Adrenal gland (tissue), 12 donors: ENCODE data around the gene TRIM72. TPM values are rescaled to one million over a fixed set of nuclear protein-coding genes. Genes with fewer than 3 reads are reported as not detected.
A peak's percentile ranks its signal among the peaks of the same experiment; 100 is the strongest.

ENCODE experiments used
- DNase-seq, 7 donors: peaks; one replicate each; pipeline ENCODE4 v3.0.0-alpha.2; 2019 to 2020
- H3K27ac ChIP-seq, 5 donors: fragments of 200-600 bp; sonication (generic) in 4 of 5; 1 replicate in 3 of 5; 2 replicates in 2 of 5; pipeline versions ENCODE4 v1.5.1 to v1.8.0; 2016 to 2020; ENCODE audit warnings: mild to moderate bottlenecking in 1 of 5
- H3K27me3 ChIP-seq: fragments of 200-600 bp; 2 replicates; pipeline ENCODE4 v1.8.0; 2021
- H3K36me3 ChIP-seq, 2 donors: fragments of 200-600 bp; replicated peaks in 1 of 2; 1 replicate in 1 of 2; 2 replicates in 1 of 2; pipeline versions ENCODE4 v1.5.1 to v1.8.0; 2018 to 2022
- H3K4me1 ChIP-seq, 2 donors: fragments of 200-600 bp; replicated peaks in 1 of 2; 1 replicate in 1 of 2; 2 replicates in 1 of 2; pipeline versions ENCODE4 v1.5.1 to v1.8.0; 2018 to 2021
- H3K4me3 ChIP-seq, 4 donors: fragments of 200-600 bp; sonication (generic) in 3 of 4; one replicate each; pipeline ENCODE4 v1.5.1; 2016 to 2018
- H3K9me3 ChIP-seq, 3 donors: fragments of 200-600 bp; sonication (generic) in 1 of 3; replicated peaks in 1 of 3; 1 replicate in 2 of 3; 2 replicates in 1 of 3; pipeline versions ENCODE4 v1.5.1 to v1.8.0; 2016 to 2021
- CTCF ChIP-seq, 6 experiments: fragments of 450-650 bp in 4 of 6; fragments of 200-600 bp in 2 of 6; sonication (generic) in 1 of 6; IDR thresholded peaks; 1 replicate in 5 of 6; 2 replicates in 1 of 6; pipeline versions ENCODE4 v1.5.1 to v1.8.0; 2016 to 2021; ENCODE audit warnings: antibody characterized with exemption in 6 of 6, mild to moderate bottlenecking in 2 of 6, moderate library complexity in 1 of 6
- POLR2A ChIP-seq, 2 donors: fragments of 450-650 bp; IDR thresholded peaks; one replicate each; pipeline ENCODE4 v1.6.1; 2017; ENCODE audit warnings: antibody characterized with exemption in 2 of 2, mild to moderate bottlenecking in 2 of 2, moderate library complexity in 1 of 2
- WGBS, 4 donors: extraction: QIAGEN DNeasy Blood & Tissue Kit in 2 of 4; methylation state at CpG; one replicate each; pipeline versions ENCODE4 v1.1.5 to v1.1.7; 2013 to 2017; 5-methylcytosine and 5-hydroxymethylcytosine counted together
- intact Hi-C, 2 donors: fragments of 100-400 bp; cut with DNase I; formaldehyde crosslinking; loops; one replicate each; pipeline versions ENCODE4 v1.14.1 to v1.15.0; 2022 to 2023
- polyA plus RNA-seq, 3 donors: library from polyadenylated mRNA; stranded (reverse); fragments of 200-250 nt in 2 of 3; fragments of 350-450 nt in 1 of 3; fragmentation: Illumina TruSeq in 1 of 3; extraction: RNeasy Lipid Tissue Mini Kit (QIAGEN cat#74804) in 1 of 3; gene quantifications; one replicate each; pipeline ENCODE4 v1.2.3, GENCODE V29; 2013 to 2014
- total RNA-seq, 9 donors: library from RNA; depleted of rRNA in 4 of 9; stranded (reverse); fragments of >200 nt in 4 of 9; fragments of 120-200 nt in 1 of 9; fragmentation: NEBNext Ultra II Directional in 1 of 9; extraction: Animal tissue kit (Norgen Biotek cat#: 25700) in 1 of 9; gene quantifications; one replicate each; pipeline versions ENCODE4 v1.1.0 to v1.2.4, GENCODE V29; 2013 to 2023
- donor health status: healthy with polysubstance abuse.
- donor health status: Bipolar disorder and iron deficiency.
- donor health status: DM: yes; HTN: yes; CAD: no.
- donor health status: DM: no; HTN: no; CAD: no.
- donor health status: DM: no; HTN: no; CAD: no.
- donor health status: DM: yes; HTN: yes; CAD: no.

The TRIM72 gene
- total and polyA plus RNA-seq, 12 donors: 0.03 to 0.24 (median 0.06) TPM; not detected in 7

- WGBS, 4 donors: 88 to 93% (median 91%) methylated on average over 4 to 7 of the region's 7 CpGs
- DNase-seq: no peak
- peaks cover 10% of the 10 kb centered on the region for H3K27me3 ChIP-seq
- H3K36me3 ChIP-seq: no peaks in the 10 kb centered on the region
- peaks cover 7 to 12% of the 10 kb centered on the region in 2 donors for H3K4me1 ChIP-seq
- TF ChIP-seq CTCF (IDR thresholded peaks at IDR 0.05) (no peak), POLR2A (IDR thresholded peaks at IDR 0.05) (no peak)
- H3K9me3 ChIP-seq: no peaks in the 10 kb centered on the region
- no peak overlapping the region for H3K4me3 ChIP-seq
- no peak overlapping the region for H3K27ac ChIP-seq
- intact Hi-C loops: no loop called here
Measured at GRCh38 chr16:31250782-31251384, 37.0 kb downstream of the TRIM72 start.

GRCh38 chr16:31251435-31251834 is 37.5 kb downstream of the TRIM72 start:
- Histone ChIP-seq H3K27me3 (peaks cover 8% of the 10 kb centered on the region), H3K4me1 (peaks cover 7 to 12% of the 10 kb centered on the region in 2 donors), H3K36me3 (no peaks in the 10 kb centered on the region), H3K4me3 (no peak overlapping the region), H3K9me3 (no peaks in the 10 kb centered on the region), H3K27ac (no peak overlapping the region)
- intact Hi-C loops: no loop called here
- TF ChIP-seq CTCF (IDR thresholded peaks at IDR 0.05): no peak
- DNase-seq: no peak
- WGBS, 4 donors: 93 to 96% (median 94%) methylated on average over 5 of the region's 5 CpGs

- WGBS, 4 donors: 8 to 21% (median 15%) methylated on average over 5 of the region's 5 CpGs
- H3K4me1 ChIP-seq: peaks cover 7 to 12% of the 10 kb centered on the region in 2 donors
- peaks cover 2% of the 10 kb centered on the region for H3K27me3 ChIP-seq
- peak; percentile 27 to 80 (median 66) for DNase-seq
- no peaks in the 10 kb centered on the region for H3K36me3 ChIP-seq
- intact Hi-C loops: no loop called here
- TF ChIP-seq POLR2A (IDR thresholded peaks at IDR 0.05) (no peak), CTCF (IDR thresholded peaks at IDR 0.05) (no peak)
- H3K4me3 ChIP-seq: no peak overlapping the region
- peak overlapping the region in 2 of 5 donors; percentile 47 to 73 for H3K27ac ChIP-seq
- no peaks in the 10 kb centered on the region for H3K9me3 ChIP-seq
Measured at GRCh38 chr16:31253642-31254045, 39.7 kb downstream of the TRIM72 start.

GRCh38 chr16:31256466-31256865 is 42.5 kb downstream of the TRIM72 start:
- Histone ChIP-seq H3K27me3 (no peaks in the 10 kb centered on the region), H3K36me3 (no peaks in the 10 kb centered on the region), H3K27ac (no peak overlapping the region), H3K4me1 (peaks cover 7 to 12% of the 10 kb centered on the region in 2 donors), H3K4me3 (no peak overlapping the region), H3K9me3 (no peaks in the 10 kb centered on the region)
- no peak for TF ChIP-seq POLR2A (IDR thresholded peaks at IDR 0.05)
- TF ChIP-seq CTCF (IDR thresholded peaks at IDR 0.05): no peak
- DNase-seq: no peak
- intact Hi-C loops: no loop called here
- 75 to 89% (median 80%) methylated on average over 5 to 8 of the region's 8 CpGs for WGBS, 4 donors
